Psoas muscle (tissue), 8 donors: ENCODE results near the gene EXD1. TPM values are rescaled to one million over a fixed set of nuclear protein-coding genes. Genes with fewer than 3 reads are reported as not detected.
"Not testable (repeated sequence)": the region's sequence is repeated elsewhere in the genome, so short reads cannot be mapped to it uniquely, and the experiment has no call there.

Source experiments
- ATAC-seq, 4 donors: fragments of 200-7000 bp; cut with Tn5 transposase; one replicate each; pipeline ENCODE4 v1.9.1; 2020; ENCODE audit warnings: moderate library complexity in 3 of 4, mild to moderate bottlenecking in 2 of 4
- DNase-seq, 2 donors: peaks; one replicate each; pipeline ENCODE4 v3.0.0-alpha.2; 2020
- H3K27ac ChIP-seq: fragments of 200-600 bp; one replicate; pipeline ENCODE4 v1.8.0; 2022
- H3K27me3 ChIP-seq, 3 donors: fragments of 200-600 bp in 1 of 3; one replicate each; pipeline versions ENCODE4 v1.6.1 to v1.8.0; 2013 to 2022; ENCODE audit warnings: low read length in 2 of 3, mild to moderate bottlenecking in 2 of 3, moderate library complexity in 1 of 3; ENCODE audit not compliant: insufficient read depth in 3 of 3
- H3K36me3 ChIP-seq, 2 donors: fragments of 200-600 bp in 1 of 2; one replicate each; pipeline versions ENCODE4 v1.6.1 to v1.8.0; 2013 to 2022; ENCODE audit warnings: low read depth in 1 of 2, mild to moderate bottlenecking in 1 of 2, moderate library complexity in 1 of 2; ENCODE audit not compliant: insufficient read depth in 1 of 2
- H3K4me1 ChIP-seq: fragments of 200-600 bp; one replicate; pipeline ENCODE4 v1.8.0; 2022
- H3K4me3 ChIP-seq: fragments of 200-600 bp; one replicate; pipeline ENCODE4 v1.8.0; 2022; ENCODE audit warnings: mild to moderate bottlenecking
- H3K9me3 ChIP-seq: fragments of 200-600 bp; one replicate; pipeline ENCODE4 v1.8.0; 2022
- WGBS, 3 donors: extraction: QIAGEN DNeasy Blood & Tissue Kit; methylation state at CpG; one replicate each; pipeline versions ENCODE4 v1.1.6 to v1.1.7; 2013; 5-methylcytosine and 5-hydroxymethylcytosine counted together
- intact Hi-C, 2 donors: fragments of 100-400 bp; cut with DNase I; formaldehyde crosslinking; loops; one replicate each; pipeline versions ENCODE4 v1.11.0 to v1.14.2; 2022
- polyA plus RNA-seq, 3 donors: library from polyadenylated mRNA; stranded (reverse); fragments of 200-250 nt; gene quantifications; one replicate each; pipeline ENCODE4 v1.2.3, GENCODE V29; 2013
- total RNA-seq, 4 donors: library from RNA; stranded (reverse); fragmentation: NEBNext Ultra II Directional in 2 of 4; extraction: Animal tissue kit (Norgen Biotek cat#: 25700) in 2 of 4; gene quantifications; one replicate each; pipeline versions ENCODE4 v1.2.1 to v1.2.4, GENCODE V29; 2021 to 2023
- TF ChIP-seq, protein P1 (sequence below): fragments of 200-600 bp; IDR thresholded peaks from one replicate; pipeline ENCODE4 v1.8.0; 2022; ENCODE audit warnings: antibody characterized with exemption
- donor health status: healthy with polysubstance abuse.
- donor health status: DM: no; HTN: no; CAD: no; lungs with moderate emphysema.
- donor health status: Bipolar disorder and iron deficiency.
- donor health status: healthy.
- donor health status: DM: yes; HTN: yes; CAD: no.
- donor health status: DM: no; HTN: no; CAD: no.
- donor health status: DM: no; HTN: no; CAD: no.
- donor health status: DM: yes; HTN: yes; CAD: no.

Gene EXD1
- total and polyA plus RNA-seq, 7 donors: 0.43 TPM; not detected in 6

DNA sequence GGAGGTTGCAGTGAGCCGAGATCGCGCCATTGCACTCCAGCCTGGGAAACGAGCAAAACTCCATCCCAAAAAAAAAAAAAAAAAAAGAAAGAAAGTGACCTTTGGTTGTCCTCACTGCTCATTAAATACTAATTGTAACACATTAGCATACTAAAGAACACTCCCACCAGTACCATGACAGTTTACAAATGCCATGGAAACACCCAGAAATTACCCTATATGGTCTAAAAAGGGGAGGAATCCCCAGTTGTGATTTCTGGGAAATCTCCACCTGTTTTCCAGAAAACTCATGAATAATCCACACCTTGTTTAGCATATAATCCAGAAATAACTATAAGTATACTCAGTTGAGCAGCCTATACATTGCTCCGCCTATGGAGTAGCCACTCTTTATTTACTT is 90.9 kb downstream of the EXD1 start:
- no peaks in the 10 kb centered on the region for H3K27me3 ChIP-seq
- intact Hi-C loops: no loop called here
- H3K4me3 ChIP-seq: no peak overlapping the region
- TF ChIP-seq, protein P1, sequence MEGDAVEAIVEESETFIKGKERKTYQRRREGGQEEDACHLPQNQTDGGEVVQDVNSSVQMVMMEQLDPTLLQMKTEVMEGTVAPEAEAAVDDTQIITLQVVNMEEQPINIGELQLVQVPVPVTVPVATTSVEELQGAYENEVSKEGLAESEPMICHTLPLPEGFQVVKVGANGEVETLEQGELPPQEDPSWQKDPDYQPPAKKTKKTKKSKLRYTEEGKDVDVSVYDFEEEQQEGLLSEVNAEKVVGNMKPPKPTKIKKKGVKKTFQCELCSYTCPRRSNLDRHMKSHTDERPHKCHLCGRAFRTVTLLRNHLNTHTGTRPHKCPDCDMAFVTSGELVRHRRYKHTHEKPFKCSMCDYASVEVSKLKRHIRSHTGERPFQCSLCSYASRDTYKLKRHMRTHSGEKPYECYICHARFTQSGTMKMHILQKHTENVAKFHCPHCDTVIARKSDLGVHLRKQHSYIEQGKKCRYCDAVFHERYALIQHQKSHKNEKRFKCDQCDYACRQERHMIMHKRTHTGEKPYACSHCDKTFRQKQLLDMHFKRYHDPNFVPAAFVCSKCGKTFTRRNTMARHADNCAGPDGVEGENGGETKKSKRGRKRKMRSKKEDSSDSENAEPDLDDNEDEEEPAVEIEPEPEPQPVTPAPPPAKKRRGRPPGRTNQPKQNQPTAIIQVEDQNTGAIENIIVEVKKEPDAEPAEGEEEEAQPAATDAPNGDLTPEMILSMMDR: no peak
- DNase-seq (no peak), ATAC-seq (no peak)
- H3K4me1 ChIP-seq: no peaks in the 10 kb centered on the region
- H3K36me3 ChIP-seq: no peaks in the 10 kb centered on the region
- WGBS, 3 donors: 92 to 100% (median 94%) methylated on average over 1 to 5 of the region's 5 CpGs
- H3K27ac ChIP-seq: no peak overlapping the region
- H3K9me3 ChIP-seq: no peaks in the 10 kb centered on the region

DNA sequence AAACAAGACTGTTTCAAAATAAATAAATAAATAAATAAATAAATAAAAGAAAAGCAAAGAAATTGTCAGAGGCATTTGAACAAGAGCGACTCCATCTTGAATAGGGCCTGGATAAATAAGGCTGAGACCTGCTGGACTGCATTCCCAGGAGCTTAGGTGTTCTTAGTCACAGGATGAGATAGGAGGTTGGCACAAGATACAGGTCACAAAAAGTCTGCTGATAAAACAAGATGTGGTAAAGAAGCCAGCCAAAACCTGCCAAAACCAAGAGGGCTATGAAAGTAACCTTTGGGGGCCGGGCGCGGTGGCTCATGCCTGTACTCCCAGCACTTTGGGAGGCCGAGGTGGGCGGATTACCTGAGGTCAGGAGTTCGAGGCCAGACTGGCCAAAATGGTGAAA is 91.4 kb downstream of the EXD1 start:
- H3K4me1 ChIP-seq, H3K9me3 ChIP-seq, intact Hi-C loops, H3K27me3 ChIP-seq, ATAC-seq, H3K27ac ChIP-seq, DNase-seq, H3K4me3 ChIP-seq, H3K36me3 ChIP-seq: not testable (repeated sequence)
- WGBS, 3 donors: 87 to 96% (median 90%) methylated on average over 7 of the region's 7 CpGs

DNA sequence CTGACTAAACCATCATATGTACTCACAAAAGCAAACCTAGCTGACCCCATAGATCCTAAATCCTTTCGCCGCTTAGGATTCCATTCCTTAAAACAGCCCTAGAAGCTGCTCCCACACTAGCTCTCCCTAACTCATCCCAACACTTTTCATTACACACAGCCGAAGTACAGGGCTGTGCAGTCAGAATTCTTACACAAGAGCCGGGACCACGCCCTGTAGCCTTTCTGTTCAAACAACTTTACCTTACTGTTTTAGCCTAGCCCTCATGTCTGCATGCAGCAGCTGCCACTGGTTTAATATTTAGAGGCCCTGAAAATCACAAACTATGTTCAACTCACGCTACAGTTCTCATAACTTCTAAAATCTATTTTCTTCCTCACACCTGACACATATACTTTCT is 95.0 kb downstream of the EXD1 start:
- intact Hi-C loops, H3K27me3 ChIP-seq, DNase-seq, H3K4me1 ChIP-seq, H3K36me3 ChIP-seq, H3K9me3 ChIP-seq, H3K27ac ChIP-seq, H3K4me3 ChIP-seq, ATAC-seq: not testable (repeated sequence)
- 92 to 95% (median 95%) methylated on average over 6 of the region's 6 CpGs for WGBS, 3 donors

DNA sequence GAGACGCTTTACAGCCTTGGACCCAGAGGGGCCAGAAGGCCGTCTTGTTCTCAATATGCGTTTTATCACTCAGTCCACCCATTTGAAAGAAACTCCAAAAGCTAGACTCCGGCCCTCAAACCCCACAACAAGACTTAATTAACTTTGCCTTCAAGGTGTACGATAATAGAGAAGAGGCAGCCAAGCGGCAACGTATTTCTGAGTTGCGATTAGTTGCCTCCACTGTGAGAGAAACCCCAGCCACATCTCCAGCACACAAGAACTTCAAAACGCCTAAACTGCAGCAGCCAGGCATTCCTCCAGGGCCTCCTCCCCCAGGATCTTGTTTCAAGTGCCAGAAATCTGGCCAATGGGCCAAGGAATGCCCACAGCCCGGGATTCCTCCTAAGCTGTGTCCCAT is 97.1 kb downstream of the EXD1 start:
- H3K4me1 ChIP-seq: no peaks in the 10 kb centered on the region
- no peaks in the 10 kb centered on the region for H3K27me3 ChIP-seq
- H3K27ac ChIP-seq: no peak overlapping the region
- no peaks in the 10 kb centered on the region for H3K9me3 ChIP-seq
- intact Hi-C loops: no loop called here
- TF ChIP-seq, protein P1: no peak
- H3K4me3 ChIP-seq: no peak overlapping the region
- ATAC-seq (no peak), DNase-seq (no peak)
- H3K36me3 ChIP-seq: no peaks in the 10 kb centered on the region
- WGBS, 3 donors: 61 to 70% (median 62%) methylated on average over 10 of the region's 10 CpGs

Other genes starting within 250 kb of the EXD1 start
- gene INO80, start 114.5 kb downstream of the EXD1 start, total RNA-seq: 10 to 100 TPM; 12.4 to 30.5 (median 22.7) TPM
- 10 to 100 TPM; 14.8 to 20.1 (median 15.5) TPM for gene INO80, start 114.5 kb downstream of the EXD1 start, polyA plus RNA-seq
- 100 to 1,000 TPM; 103 to 194 (median 137) TPM for gene CHP1, start 511 bp upstream of the EXD1 start, total RNA-seq
- gene CHP1, start 511 bp upstream of the EXD1 start, polyA plus RNA-seq: 10 to 100 TPM; 53.6 to 92.1 (median 63.7) TPM
- 1 to 10 TPM in 3 of 4 donors, under 1 TPM in 1; 0.89 to 5.4 (median 2.5) TPM for gene OIP5, start 101.8 kb upstream of the EXD1 start, total RNA-seq
- 1 to 10 TPM in 2 of 3 donors, under 1 TPM in 1; 0.31 to 2.4 (median 1.8) TPM for gene OIP5, start 101.8 kb upstream of the EXD1 start, polyA plus RNA-seq
- gene NUSAP1, start 102.1 kb upstream of the EXD1 start, total RNA-seq: 1 to 10 TPM; 2.1 to 4.6 (median 2.9) TPM
- 1 to 10 TPM; 1.0 to 5.6 (median 1.6) TPM for gene NUSAP1, start 102.1 kb upstream of the EXD1 start, polyA plus RNA-seq
- gene NDUFAF1, start 171.7 kb upstream of the EXD1 start, total RNA-seq: 10 to 100 TPM; 23.0 to 52.1 (median 36.4) TPM
- 10 to 100 TPM; 54.9 to 93.6 (median 60.6) TPM for gene NDUFAF1, start 171.7 kb upstream of the EXD1 start, polyA plus RNA-seq
- 10 to 100 TPM; 27.0 to 40.3 (median 32.2) TPM for gene RTF1, start 186.3 kb upstream of the EXD1 start, total RNA-seq
- 10 to 100 TPM; 12.2 to 28.4 (median 15.1) TPM for gene RTF1, start 186.3 kb upstream of the EXD1 start, polyA plus RNA-seq